Activated CD4-positive, alpha-beta T cell treated with anti-CD3 and anti-CD28 coated beads for 36 hours (primary cell): ENCODE data around the gene RPF1. TPM values are rescaled to one million over a fixed set of nuclear protein-coding genes. Genes with fewer than 3 reads are reported as not detected.
"Not testable (repeated sequence)": the region's sequence is repeated elsewhere in the genome, so short reads cannot be mapped to it uniquely, and the experiment has no call there.

Experiments
- ATAC-seq: fragments of 200-7000 bp; cut with Tn5 transposase; one replicate; pipeline ENCODE4 v1.10.0; 2021; ENCODE audit warnings: mild to moderate bottlenecking, moderate library complexity
- CTCF ChIA-PET: fragments of 350-600 bp; sonication (Branson Sonifier 250); formaldehyde crosslinking; loops from one replicate; lab custom pipeline; 2021; ENCODE audit warnings: antibody characterized with exemption; lab: Charles Lee
- POLR2A ChIA-PET: fragments of 350-600 bp; sonication (Branson Sonifier 250); formaldehyde crosslinking; loops from one replicate; lab custom pipeline; 2021; ENCODE audit warnings: antibody characterized with exemption, inconsistent platforms; lab: Charles Lee
- DNase-seq: peaks from one replicate; pipeline ENCODE4 v3.0.0-alpha.2; 2020
- H3K27ac Mint-ChIP-seq: one replicate; pipeline ENCODE4 v1.8.0; 2021; ENCODE audit warnings: mixed read lengths
- H3K27me3 Mint-ChIP-seq: one replicate; pipeline ENCODE4 v1.8.0; 2021; ENCODE audit warnings: mixed read lengths
- H3K36me3 Mint-ChIP-seq: one replicate; pipeline ENCODE4 v1.8.0; 2021; ENCODE audit warnings: low read depth, mixed read lengths
- H3K4me1 Mint-ChIP-seq: one replicate; pipeline ENCODE4 v1.8.0; 2021; ENCODE audit warnings: mixed read lengths
- H3K4me3 Mint-ChIP-seq: one replicate; pipeline ENCODE4 v1.8.0; 2021; ENCODE audit warnings: mild to moderate bottlenecking, moderate library complexity, mixed read lengths
- H3K9me3 Mint-ChIP-seq: one replicate; pipeline ENCODE4 v1.8.0; 2021; ENCODE audit warnings: low read depth, mixed read lengths
- intact Hi-C, 2 experiments: fragments of 100-400 bp; cut with DNase I in 1 of 2; cut with micrococcal nuclease in 1 of 2; formaldehyde crosslinking; loops; one replicate each; pipeline versions ENCODE4 v1.14.2 to v1.15.1; 2022 to 2024; cut with DNase I, micrococcal nuclease
- total RNA-seq, 2 experiments: library from RNA; stranded (reverse); gene quantifications; one replicate each; pipeline ENCODE4 v1.2.3, GENCODE V29; 2021

Gene RPF1
- total RNA-seq, 2 experiments from 2014 or later: 59.1 to 70.2 TPM

DNA sequence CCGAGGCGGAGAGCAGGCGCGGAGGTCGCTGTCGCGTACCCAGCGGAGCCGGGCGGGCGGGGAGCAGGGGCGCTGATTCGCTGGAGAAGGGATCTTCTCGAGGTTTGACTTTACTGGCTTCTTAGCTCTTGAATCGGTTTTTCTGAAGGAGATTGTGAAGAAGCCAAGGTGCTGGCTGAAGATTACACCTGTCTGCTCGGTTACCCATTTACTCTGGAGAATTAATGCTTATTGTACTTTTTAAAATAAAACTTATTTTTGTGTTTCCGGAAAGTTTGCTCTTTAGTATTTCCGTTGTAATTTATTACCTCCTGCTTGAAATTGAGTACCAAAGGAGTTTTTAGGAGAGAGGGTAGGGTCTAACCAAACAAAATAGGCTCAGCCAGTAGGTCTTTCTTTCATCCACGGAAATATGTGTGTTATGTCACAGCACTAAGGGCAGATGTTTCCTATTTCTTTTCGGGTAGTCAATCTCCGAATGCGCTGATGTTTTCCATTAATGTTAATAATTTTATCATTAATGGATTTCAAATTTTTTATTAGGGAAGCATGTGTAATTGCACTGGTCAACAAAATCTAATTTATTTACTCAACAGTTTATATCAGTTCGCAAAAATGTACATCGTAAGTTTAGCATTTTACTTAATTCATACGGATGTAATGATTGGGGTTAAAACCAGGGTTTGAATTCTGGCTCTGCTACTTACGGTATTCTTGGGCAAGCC lies 27.8 kb downstream of the RPF1 start:
- no peak for ATAC-seq
- CTCF ChIA-PET: interaction anchor here (0.8 to 2.8 kb wide), 8 partner anchors 28 to 356 kb away, joined by 3 to 11 read pairs (median 3); partner anchors contain the start of genes CTBS and RPF1
- intact Hi-C loops: loop anchor here (1.0 to 10.0 kb wide), 13 partner anchors 28 to 768 kb away; partner anchors contain the start of genes CTBS (in 2 of the 2), RPF1 (in 2 of the 2), SSX2IP (in 2 of the 2) and BCL10 (in 1 of the 2)
- no peak for DNase-seq
- H3K9me3 Mint-ChIP-seq: peaks cover 4% of the 10 kb centered on the region
- peaks cover 22% of the 10 kb centered on the region for H3K4me1 Mint-ChIP-seq
- peak overlapping the region; percentile 96 for H3K4me3 Mint-ChIP-seq
- POLR2A ChIA-PET: interaction anchor here (1.0 to 1.6 kb wide), 4 partner anchors 26 to 360 kb away, joined by 3 to 20 read pairs (median 6); partner anchors contain the start of gene CTBS
- no peaks in the 10 kb centered on the region for H3K27me3 Mint-ChIP-seq
- H3K36me3 Mint-ChIP-seq: peaks cover 15% of the 10 kb centered on the region
- peak overlapping the region; percentile 96 for H3K27ac Mint-ChIP-seq

DNA sequence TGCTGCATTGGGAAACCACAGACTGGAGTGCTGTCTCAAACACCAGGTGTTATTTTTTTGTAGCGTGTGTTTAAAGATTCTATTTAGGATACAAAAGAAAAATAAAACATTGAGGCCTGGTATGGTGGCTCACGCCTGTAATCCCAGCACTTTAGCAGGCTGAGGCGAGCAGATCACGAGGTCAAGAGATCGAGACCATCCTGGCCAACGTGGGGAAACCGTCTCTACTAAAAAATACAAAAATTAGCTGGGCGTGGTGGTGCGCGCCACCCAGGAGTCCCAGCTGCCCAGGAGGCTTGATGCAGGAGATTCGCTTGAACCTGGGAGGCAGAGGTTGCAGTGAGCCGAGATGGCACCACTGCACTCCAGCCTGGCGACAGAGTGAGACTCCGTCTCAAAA lies 28.8 kb downstream of the RPF1 start:
- ATAC-seq, POLR2A ChIA-PET, DNase-seq, H3K27me3 Mint-ChIP-seq, H3K4me3 Mint-ChIP-seq, H3K27ac Mint-ChIP-seq, H3K9me3 Mint-ChIP-seq: not testable (repeated sequence)
- CTCF ChIA-PET: interaction anchor here (0.9 to 2.8 kb wide), 2 partner anchors 27 to 65 kb away, joined by 3 to 11 read pairs; partner anchors contain the start of gene CTBS
- Mint-ChIP-seq H3K36me3 (peaks cover 14% of the 10 kb centered on the region), H3K4me1 (peaks cover 22% of the 10 kb centered on the region)
- intact Hi-C loops: loop anchor here (2.0 to 10.0 kb wide), 6 partner anchors 209 to 767 kb away; partner anchors contain the start of genes BCL10 (in 1 of the 2), MCOLN2 (in 1 of the 2), PRKACB (in 1 of the 2) and SYDE2 (in 1 of the 2)

DNA sequence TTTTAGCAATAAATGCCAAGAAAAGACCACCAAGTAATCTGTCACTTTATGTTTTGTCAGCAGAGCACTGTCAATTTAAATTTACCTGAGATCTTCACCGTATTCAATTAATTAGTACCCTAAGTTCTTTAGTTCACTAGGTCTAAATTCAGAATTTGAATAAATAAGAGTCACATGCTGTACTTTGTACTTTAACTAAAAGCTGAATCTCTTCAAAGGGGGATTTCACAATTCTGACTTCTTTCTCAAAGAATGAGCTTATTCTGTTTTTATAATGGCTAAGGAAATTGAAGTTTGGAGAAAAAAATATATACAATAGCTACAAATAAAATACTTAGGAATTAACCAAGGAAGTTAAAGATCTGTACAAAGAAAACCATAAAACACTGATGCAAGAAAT lies 29.4 kb downstream of the RPF1 start:
- Mint-ChIP-seq H3K4me3 (no peak overlapping the region), H3K9me3 (peaks cover 4% of the 10 kb centered on the region), H3K4me1 (peaks cover 15% of the 10 kb centered on the region), H3K27me3 (no peaks in the 10 kb centered on the region), H3K36me3 (peaks cover 9% of the 10 kb centered on the region), H3K27ac (no peak overlapping the region)
- intact Hi-C loops: loop anchor here (5.0 to 10.0 kb wide), 4 partner anchors 364 to 766 kb away; partner anchors contain the start of genes BCL10 (in 1 of the 2), MCOLN2 (in 1 of the 2), PRKACB (in 1 of the 2) and SYDE2 (in 1 of the 2)
- CTCF ChIA-PET: interaction anchor here (0.6 to 1.3 kb wide), 4 partner anchors 28 to 264 kb away, joined by 3 to 4 read pairs (median 3); no protein-coding TSS in a partner anchor
- no peak for ATAC-seq
- DNase-seq: no peak
- POLR2A ChIA-PET: interaction anchor here (0.6 kb wide), 1 partner anchor 34 kb away, joined by 3 read pairs; no protein-coding TSS in a partner anchor

DNA sequence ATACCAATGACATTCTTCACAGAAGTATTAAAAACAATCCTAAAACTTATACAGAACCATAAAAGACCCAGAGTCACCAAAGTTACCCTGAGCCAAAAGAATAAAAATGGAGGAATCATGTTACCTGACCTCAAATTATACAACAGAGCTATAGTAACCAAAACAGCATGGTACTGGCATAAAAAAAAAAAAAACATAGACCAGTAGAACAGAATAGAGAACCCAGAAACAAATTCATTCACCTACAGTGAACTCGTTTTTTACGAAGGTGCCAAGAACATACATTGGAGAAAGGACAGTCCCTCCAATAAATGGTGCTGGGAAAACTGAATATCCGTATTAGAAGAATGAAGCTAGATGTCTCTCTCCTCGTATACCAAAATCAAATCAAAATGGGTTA lies 30.0 kb downstream of the RPF1 start:
- intact Hi-C loops: loop anchor here (5.0 to 10.0 kb wide), 4 partner anchors 364 to 766 kb away; partner anchors contain the start of genes BCL10 (in 1 of the 2), MCOLN2 (in 1 of the 2), PRKACB (in 1 of the 2) and SYDE2 (in 1 of the 2)
- DNase-seq (no peak), ATAC-seq (no peak)
- ChIA-PET CTCF (interaction anchor here (0.6 to 1.6 kb wide), 6 partner anchors 17 to 263 kb away, joined by 3 to 5 read pairs (median 3); no protein-coding TSS in a partner anchor), POLR2A (interaction anchor here (0.6 kb wide), 1 partner anchor 34 kb away, joined by 3 read pairs; no protein-coding TSS in a partner anchor)
- H3K36me3 Mint-ChIP-seq: peaks cover 9% of the 10 kb centered on the region
- H3K4me3 Mint-ChIP-seq: no peak overlapping the region
- H3K4me1 Mint-ChIP-seq: peaks cover 10% of the 10 kb centered on the region
- H3K27me3 Mint-ChIP-seq: no peaks in the 10 kb centered on the region
- H3K9me3 Mint-ChIP-seq: peaks cover 4% of the 10 kb centered on the region
- H3K27ac Mint-ChIP-seq: no peak overlapping the region

DNA sequence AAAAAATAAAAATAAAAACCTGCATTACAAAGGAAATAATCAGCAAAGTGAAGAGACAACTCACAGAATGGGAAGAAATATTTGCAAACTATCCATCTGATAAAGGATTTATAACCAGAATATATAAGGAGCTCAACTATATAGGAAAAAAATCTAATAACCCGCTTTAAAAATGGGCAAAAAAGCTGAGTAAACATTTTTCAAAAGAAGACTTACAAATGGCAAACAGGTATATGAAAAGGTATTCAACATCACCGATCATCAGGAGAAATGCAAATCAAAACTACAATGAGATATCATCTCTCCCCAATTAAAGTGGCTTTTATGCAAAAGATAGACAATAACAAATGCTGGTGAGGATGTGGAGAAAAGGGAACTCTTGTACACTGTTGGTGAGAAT lies 31.1 kb downstream of the RPF1 start:
- no peak for ATAC-seq
- H3K27ac Mint-ChIP-seq: no peak overlapping the region
- peaks cover 2% of the 10 kb centered on the region for H3K4me1 Mint-ChIP-seq
- H3K27me3 Mint-ChIP-seq: no peaks in the 10 kb centered on the region
- intact Hi-C loops: no loop called here
- DNase-seq: no peak
- CTCF ChIA-PET: interaction anchor here (1.2 to 1.6 kb wide), 3 partner anchors 16 to 67 kb away, joined by 3 to 5 read pairs (median 3); no protein-coding TSS in a partner anchor
- H3K9me3 Mint-ChIP-seq: peaks cover 4% of the 10 kb centered on the region
- no peak overlapping the region for H3K4me3 Mint-ChIP-seq
- peaks cover 5% of the 10 kb centered on the region for H3K36me3 Mint-ChIP-seq
- POLR2A ChIA-PET: no interaction called here

DNA sequence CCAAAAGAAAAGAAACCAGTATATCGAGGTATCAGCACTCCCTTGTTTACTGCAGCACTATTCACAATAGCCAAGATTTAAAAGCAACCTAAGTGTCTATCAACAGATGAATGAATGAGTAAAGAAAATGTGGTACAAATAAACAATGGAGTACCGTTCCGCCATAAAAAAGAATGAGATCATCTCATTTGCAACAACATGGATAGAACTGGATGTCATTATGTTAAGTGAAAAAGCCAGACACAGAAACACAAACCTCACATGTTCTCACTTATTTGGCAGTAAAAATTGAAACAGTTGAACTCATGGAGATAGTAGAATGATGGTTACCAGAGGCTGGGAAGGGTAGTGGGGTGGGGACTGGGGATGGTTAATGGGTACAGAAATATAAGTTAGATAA lies 31.6 kb downstream of the RPF1 start:
- DNase-seq (no peak), ATAC-seq (no peak)
- Mint-ChIP-seq H3K27ac (no peak overlapping the region), H3K27me3 (no peaks in the 10 kb centered on the region), H3K9me3 (peaks cover 4% of the 10 kb centered on the region), H3K4me3 (no peak overlapping the region), H3K36me3 (peaks cover 2% of the 10 kb centered on the region), H3K4me1 (peaks cover 2% of the 10 kb centered on the region)
- ChIA-PET CTCF (interaction anchor here (1.2 to 1.6 kb wide), 2 partner anchors 15 to 68 kb away, joined by 3 read pairs; no protein-coding TSS in a partner anchor), POLR2A (no interaction called here)
- intact Hi-C loops: no loop called here

DNA sequence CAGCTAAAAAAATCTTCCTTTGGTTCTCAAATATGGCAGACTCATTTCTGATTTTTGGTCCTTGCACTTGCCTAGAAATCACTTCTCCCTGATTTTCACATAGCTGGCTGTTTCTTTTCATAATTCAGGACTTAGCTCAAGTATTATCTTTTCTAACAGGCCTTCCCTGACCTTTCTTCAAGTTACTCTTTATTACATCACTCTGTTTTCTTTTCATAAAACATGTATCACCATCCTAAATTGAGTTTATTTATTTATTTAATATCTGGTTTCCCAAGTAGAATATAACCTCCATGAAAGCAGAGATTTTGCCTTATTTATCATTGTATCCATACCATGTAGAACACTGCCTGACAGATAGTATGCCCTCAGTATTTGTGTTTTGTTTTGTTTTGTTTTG lies 45.5 kb downstream of the RPF1 start:
- H3K27me3 Mint-ChIP-seq: no peaks in the 10 kb centered on the region

DNA sequence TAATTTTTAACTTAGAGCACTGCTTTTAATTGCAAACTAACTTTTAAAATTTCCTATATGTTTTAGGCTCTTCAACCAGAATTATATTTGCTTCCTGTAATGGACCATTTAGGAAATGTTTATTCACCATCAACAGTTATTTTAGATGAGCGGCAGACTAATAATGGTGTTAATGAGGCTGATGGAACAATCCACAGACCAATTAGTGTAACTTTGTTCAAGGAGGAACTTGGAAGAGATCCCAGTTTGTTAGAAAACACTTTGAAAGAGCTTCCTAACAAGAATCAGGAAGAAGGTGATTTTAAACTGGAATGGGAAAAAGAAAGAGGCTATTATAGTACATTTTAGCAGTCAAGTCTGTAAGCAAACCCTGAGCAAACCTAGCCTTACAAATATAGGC lies 46.7 kb downstream of the RPF1 start:
- CTCF ChIA-PET: interaction anchor here (0.6 to 1.5 kb wide), 3 partner anchors 12 to 231 kb away, joined by 3 to 5 read pairs (median 3); no protein-coding TSS in a partner anchor
- POLR2A ChIA-PET: no interaction called here
- intact Hi-C loops: no loop called here
- Mint-ChIP-seq H3K27me3 (no peaks in the 10 kb centered on the region), H3K27ac (no peak overlapping the region), H3K36me3 (peaks cover 5% of the 10 kb centered on the region), H3K9me3 (no peaks in the 10 kb centered on the region), H3K4me1 (no peaks in the 10 kb centered on the region), H3K4me3 (no peak overlapping the region)
- ATAC-seq (no peak), DNase-seq (no peak)

More for the DNA sequence above, 45.5 kb downstream of the RPF1 start:
- ATAC-seq (no peak), DNase-seq (no peak)
- Mint-ChIP-seq H3K4me3 (no peak overlapping the region), H3K36me3 (peaks cover 5% of the 10 kb centered on the region), H3K9me3 (no peaks in the 10 kb centered on the region), H3K27ac (no peak overlapping the region), H3K4me1 (no peaks in the 10 kb centered on the region)
- ChIA-PET CTCF (interaction anchor here (1.0 to 1.5 kb wide), 3 partner anchors 9 to 269 kb away, joined by 3 read pairs; no protein-coding TSS in a partner anchor), POLR2A (no interaction called here)
- intact Hi-C loops: no loop called here

DNA sequence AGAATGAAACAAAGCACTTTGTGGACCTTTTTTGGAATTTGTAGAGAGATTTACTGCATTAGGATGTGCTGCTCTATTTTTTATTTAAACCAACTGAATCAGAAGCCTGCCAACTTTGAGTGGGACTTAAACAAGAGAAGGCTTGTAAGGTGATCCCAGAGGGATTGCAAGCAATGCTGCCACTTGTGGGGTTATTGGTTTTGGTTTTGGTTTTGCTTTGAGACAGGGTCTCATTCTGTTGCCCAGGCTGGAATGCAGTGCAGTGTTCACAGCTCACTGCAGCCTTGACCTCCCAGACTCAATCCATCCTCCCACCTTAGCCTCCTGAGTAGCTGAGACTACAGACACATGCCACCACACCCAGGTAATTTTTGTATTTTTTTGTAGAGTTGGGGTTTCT lies 59.5 kb downstream of the RPF1 start:
- H3K36me3 Mint-ChIP-seq: peaks cover 17% of the 10 kb centered on the region
- intact Hi-C loops: no loop called here
- no peaks in the 10 kb centered on the region for H3K27me3 Mint-ChIP-seq
- ATAC-seq (no peak), DNase-seq (no peak)
- POLR2A ChIA-PET: no interaction called here
- H3K4me3 Mint-ChIP-seq: no peak overlapping the region
- H3K9me3 Mint-ChIP-seq: no peaks in the 10 kb centered on the region
- peaks cover 7% of the 10 kb centered on the region for H3K4me1 Mint-ChIP-seq
- CTCF ChIA-PET: interaction anchor here (0.7 to 1.3 kb wide), 2 partner anchors 9 to 17 kb away, joined by 3 to 4 read pairs; no protein-coding TSS in a partner anchor
- H3K27ac Mint-ChIP-seq: no peak overlapping the region

DNA sequence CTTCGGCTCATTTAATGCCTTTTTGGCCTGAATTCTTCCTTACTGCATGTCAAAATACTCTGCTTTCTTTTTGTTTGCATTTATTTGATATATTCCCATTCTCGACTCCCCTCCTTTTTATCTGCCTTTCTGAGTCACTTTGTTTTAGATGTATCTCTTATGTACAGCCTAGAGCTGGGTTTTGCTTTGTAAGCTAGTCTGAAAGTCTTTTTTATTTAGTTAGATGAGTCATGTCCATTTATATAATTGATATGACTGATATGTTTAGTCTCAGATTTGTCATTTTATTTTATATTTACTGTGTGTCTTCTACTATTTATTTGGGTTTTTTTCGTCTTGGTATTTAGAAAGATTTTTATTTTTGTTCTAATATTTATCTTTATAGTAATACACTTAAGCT lies 60.9 kb downstream of the RPF1 start:
- CTCF ChIA-PET: interaction anchor here (1.0 kb wide), 1 partner anchor 9 kb away, joined by 5 read pairs; no protein-coding TSS in a partner anchor
- no peaks in the 10 kb centered on the region for H3K9me3 Mint-ChIP-seq
- no peak overlapping the region for H3K4me3 Mint-ChIP-seq
- peak; percentile 55 for ATAC-seq
- POLR2A ChIA-PET: no interaction called here
- intact Hi-C loops: no loop called here
- H3K36me3 Mint-ChIP-seq: peaks cover 17% of the 10 kb centered on the region
- DNase-seq: no peak
- H3K4me1 Mint-ChIP-seq: peaks cover 7% of the 10 kb centered on the region
- H3K27me3 Mint-ChIP-seq: no peaks in the 10 kb centered on the region
- no peak overlapping the region for H3K27ac Mint-ChIP-seq

DNA sequence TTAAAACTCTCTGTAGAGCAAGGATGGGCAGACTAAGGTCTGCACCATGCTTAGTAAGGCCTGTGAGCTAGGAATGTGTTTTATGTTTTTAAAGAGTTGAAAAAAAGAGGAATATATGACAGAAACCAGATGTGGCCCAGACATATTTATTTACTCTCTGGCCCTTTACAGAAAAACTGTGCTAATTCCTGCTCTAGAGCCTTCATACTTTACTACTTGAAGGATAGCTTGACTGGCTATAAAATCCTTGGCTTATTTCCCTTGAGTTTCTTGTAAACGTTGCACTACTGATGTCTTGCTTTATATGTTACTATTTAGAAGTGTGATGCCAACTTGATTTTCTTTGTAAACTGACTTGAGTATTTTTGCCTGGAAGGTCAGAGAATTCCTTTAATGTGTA lies 61.7 kb downstream of the RPF1 start:
- ATAC-seq (no peak), DNase-seq (no peak)
- Mint-ChIP-seq H3K27me3 (no peaks in the 10 kb centered on the region), H3K9me3 (no peaks in the 10 kb centered on the region), H3K36me3 (peaks cover 17% of the 10 kb centered on the region), H3K4me3 (no peak overlapping the region), H3K27ac (no peak overlapping the region), H3K4me1 (peaks cover 7% of the 10 kb centered on the region)
- intact Hi-C loops: no loop called here
- ChIA-PET POLR2A (no interaction called here), CTCF (interaction anchor here (1.0 kb wide), 1 partner anchor 10 kb away, joined by 5 read pairs; no protein-coding TSS in a partner anchor)
